ENCODE measurements around the gene TLK2.

DNA sequence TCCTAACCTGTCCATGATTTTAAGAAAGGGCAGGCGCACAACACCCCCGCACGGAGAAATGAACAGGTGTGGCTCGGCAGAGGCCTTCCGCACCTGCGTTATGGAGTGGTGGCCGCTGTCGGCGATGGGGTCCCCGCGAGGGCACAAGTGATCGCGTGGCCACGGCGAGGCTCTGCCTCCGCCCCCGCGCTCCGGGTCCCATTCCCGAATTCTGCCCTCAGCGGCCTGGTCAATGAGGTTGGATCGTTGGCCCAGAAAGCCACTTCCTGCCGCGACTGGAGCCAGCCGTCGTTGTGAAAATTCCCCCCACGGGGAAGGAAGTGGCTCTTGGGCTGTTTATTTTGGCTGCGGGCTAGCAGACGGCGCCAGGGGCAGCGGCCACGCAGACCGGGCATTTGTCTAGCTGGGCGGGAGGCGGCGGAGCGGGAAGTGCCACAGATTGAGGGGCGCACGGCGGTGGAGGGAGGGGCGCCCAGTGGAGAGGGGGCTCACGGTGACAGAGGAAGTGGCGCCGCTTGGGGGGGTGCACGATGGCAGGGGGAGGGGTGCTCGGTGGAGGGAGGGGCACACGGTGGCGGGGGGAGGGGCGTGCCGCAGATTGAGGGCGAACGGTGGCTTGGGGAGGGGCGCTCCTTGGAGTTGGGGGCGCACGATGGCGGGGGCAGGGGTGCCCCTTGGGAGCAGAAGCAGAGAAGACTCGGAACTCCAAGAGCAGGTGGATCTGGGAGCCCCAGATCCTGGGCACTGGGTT is 173.8 kb downstream of the TLK2 start:
- TF ChIP-seq, protein P1, sequence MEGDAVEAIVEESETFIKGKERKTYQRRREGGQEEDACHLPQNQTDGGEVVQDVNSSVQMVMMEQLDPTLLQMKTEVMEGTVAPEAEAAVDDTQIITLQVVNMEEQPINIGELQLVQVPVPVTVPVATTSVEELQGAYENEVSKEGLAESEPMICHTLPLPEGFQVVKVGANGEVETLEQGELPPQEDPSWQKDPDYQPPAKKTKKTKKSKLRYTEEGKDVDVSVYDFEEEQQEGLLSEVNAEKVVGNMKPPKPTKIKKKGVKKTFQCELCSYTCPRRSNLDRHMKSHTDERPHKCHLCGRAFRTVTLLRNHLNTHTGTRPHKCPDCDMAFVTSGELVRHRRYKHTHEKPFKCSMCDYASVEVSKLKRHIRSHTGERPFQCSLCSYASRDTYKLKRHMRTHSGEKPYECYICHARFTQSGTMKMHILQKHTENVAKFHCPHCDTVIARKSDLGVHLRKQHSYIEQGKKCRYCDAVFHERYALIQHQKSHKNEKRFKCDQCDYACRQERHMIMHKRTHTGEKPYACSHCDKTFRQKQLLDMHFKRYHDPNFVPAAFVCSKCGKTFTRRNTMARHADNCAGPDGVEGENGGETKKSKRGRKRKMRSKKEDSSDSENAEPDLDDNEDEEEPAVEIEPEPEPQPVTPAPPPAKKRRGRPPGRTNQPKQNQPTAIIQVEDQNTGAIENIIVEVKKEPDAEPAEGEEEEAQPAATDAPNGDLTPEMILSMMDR (IDR thresholded peaks at IDR 0.05), result no peak
- TF ChIP-seq ZFX (IDR thresholded peaks at IDR 0.05; ENCODE audit: borderline replicate concordance), result no peak
